ENCODE data around the gene SLC44A5.

The SLC44A5 gene

DNA sequence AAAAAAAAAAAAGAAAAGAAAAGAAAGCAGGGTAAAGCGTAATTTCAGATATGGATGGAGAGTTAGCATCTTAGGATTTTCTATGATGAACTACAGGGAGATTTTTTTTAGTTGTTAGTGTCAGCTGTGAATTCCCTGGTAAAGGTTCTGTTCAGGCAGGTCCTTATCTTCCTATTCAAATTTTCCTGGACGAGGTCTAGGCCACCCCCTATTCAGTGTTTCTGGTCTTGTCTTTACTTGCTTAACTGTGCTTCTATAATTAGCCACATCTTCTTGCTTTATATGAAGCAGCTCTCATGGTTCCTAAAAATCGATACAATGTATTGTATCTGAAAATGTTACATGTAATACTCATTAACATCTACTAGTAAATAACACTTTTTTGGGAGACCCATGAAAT lies 318.9 kb downstream of the SLC44A5 start:
- no peak overlapping the region for H3K4me3 ChIP-seq (ENCODE audit: low read depth, low read length)
- in situ Hi-C loops (cut with HindIII; ENCODE audit: low sequenced_read_pairs) = no loop called here
- TF ChIP-seq, protein P1, sequence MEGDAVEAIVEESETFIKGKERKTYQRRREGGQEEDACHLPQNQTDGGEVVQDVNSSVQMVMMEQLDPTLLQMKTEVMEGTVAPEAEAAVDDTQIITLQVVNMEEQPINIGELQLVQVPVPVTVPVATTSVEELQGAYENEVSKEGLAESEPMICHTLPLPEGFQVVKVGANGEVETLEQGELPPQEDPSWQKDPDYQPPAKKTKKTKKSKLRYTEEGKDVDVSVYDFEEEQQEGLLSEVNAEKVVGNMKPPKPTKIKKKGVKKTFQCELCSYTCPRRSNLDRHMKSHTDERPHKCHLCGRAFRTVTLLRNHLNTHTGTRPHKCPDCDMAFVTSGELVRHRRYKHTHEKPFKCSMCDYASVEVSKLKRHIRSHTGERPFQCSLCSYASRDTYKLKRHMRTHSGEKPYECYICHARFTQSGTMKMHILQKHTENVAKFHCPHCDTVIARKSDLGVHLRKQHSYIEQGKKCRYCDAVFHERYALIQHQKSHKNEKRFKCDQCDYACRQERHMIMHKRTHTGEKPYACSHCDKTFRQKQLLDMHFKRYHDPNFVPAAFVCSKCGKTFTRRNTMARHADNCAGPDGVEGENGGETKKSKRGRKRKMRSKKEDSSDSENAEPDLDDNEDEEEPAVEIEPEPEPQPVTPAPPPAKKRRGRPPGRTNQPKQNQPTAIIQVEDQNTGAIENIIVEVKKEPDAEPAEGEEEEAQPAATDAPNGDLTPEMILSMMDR (IDR thresholded peaks at IDR 0.05; ENCODE audit: low read depth, low read length) = no peak
- no peak for DNase-seq (ENCODE audit: low read depth, low spot score)

- TF ChIP-seq, protein P1 (IDR thresholded peaks at IDR 0.05; ENCODE audit: low read depth, low read length) = no peak
- no peak overlapping the region for H3K4me3 ChIP-seq (ENCODE audit: low read depth, low read length)
- in situ Hi-C loops (cut with HindIII; ENCODE audit: low sequenced_read_pairs) = no loop called here
- peak; percentile 5 for DNase-seq (ENCODE audit: low read depth, low spot score)
Measured at GRCh38 chr1:75276385-75276784, 334.5 kb downstream of the SLC44A5 start.

DNA sequence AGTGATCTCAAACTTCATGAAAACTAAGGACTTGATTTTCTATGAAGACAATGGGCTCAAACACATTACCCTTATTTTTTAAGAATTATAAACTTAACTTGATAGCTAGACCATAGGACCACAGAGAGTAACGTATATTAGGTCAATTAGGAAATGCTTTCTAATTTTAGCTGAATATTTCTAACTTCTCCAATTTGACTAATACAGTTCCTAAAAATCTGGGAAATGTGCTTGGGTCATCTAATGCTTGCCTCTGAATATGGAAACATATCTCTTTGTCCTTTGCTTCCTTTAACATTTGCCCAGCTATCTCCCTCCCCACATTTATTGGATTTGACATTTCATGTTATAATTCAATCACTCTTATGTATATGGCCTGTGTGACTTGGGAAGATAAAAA lies 335.3 kb downstream of the SLC44A5 start:
- no peak overlapping the region for H3K4me3 ChIP-seq (ENCODE audit: low read depth, low read length)
- no peak for DNase-seq (ENCODE audit: low read depth, low spot score)
- TF ChIP-seq, protein P1 (IDR thresholded peaks at IDR 0.05; ENCODE audit: low read depth, low read length) = no peak
- in situ Hi-C loops (cut with HindIII; ENCODE audit: low sequenced_read_pairs) = no loop called here

GRCh38 chr1:75274920-75275506 lies 335.9 kb downstream of the SLC44A5 start:
- TF ChIP-seq, protein P1 (IDR thresholded peaks at IDR 0.05; ENCODE audit: low read depth, low read length) = no peak
- no peak for DNase-seq (ENCODE audit: low read depth, low spot score)
- no peak overlapping the region for H3K4me3 ChIP-seq (ENCODE audit: low read depth, low read length)
- in situ Hi-C loops (cut with HindIII; ENCODE audit: low sequenced_read_pairs) = no loop called here

GRCh38 chr1:75273110-75273509 lies 337.8 kb downstream of the SLC44A5 start:
- H3K4me3 ChIP-seq (ENCODE audit: low read depth, low read length) = no peak overlapping the region
- in situ Hi-C loops (cut with HindIII; ENCODE audit: low sequenced_read_pairs) = no loop called here
- TF ChIP-seq, protein P1 (IDR thresholded peaks at IDR 0.05; ENCODE audit: low read depth, low read length) = no peak
- no peak for DNase-seq (ENCODE audit: low read depth, low spot score)

- TF ChIP-seq, protein P1 (IDR thresholded peaks at IDR 0.05; ENCODE audit: low read depth, low read length) = peak; percentile 58
- DNase-seq (ENCODE audit: low read depth, low spot score) = peak; percentile 55
- in situ Hi-C loops (cut with HindIII; ENCODE audit: low sequenced_read_pairs) = no loop called here
- no peak overlapping the region for H3K4me3 ChIP-seq (ENCODE audit: low read depth, low read length)
Measured at GRCh38 chr1:75265792-75266191, 345.1 kb downstream of the SLC44A5 start.

Measured in astrocyte of the spinal cord (primary cell).